NCI-H526 (cell line): ENCODE data around the gene MSH2.

Experiments
- DNase-seq, 2 experiments: peaks; one replicate each; lab custom pipeline; 2025; lab: John Stamatoyannopoulos, UW

The MSH2 gene

DNA sequence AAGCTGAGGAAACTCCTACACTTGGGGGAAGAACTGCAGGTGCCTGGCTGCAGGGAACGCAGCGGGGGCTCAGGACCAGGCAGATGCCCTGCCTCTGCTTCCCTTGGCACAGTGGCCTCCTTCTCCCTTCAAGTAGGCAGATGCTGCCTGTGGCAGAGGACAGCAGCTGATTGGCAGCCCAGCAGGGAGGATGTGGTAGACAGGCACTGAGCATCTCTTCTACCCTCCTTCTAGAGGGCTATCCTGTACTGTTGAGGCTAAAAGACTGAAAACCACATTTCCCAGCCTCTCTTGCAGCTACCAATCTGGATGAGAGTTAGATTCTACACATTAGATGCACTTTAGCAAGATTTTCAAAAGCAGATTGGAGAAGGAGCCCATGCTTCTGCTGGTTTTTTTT, 105.7 kb downstream of the MSH2 start:
- no peak for DNase-seq

DNA sequence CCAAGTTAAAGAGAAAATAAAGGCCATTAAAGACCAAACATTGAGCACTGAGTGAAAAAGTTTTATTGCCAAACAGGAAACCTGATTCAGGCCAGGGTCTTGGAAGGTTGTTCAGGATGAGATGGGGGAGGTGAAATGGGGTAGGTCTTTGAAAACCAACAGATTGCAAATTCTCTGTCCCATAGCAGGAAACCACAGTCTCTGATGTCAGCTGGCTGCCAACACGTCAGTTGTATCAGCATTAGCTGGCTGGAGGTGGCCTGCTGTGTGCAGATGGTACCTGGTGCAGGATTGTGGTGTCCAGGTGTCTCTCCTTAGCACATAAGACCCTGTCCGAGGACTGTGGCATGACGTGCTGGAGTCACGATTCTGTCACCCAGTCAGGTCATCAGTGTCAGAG, 106.3 kb downstream of the MSH2 start:
- no peak for DNase-seq

DNA sequence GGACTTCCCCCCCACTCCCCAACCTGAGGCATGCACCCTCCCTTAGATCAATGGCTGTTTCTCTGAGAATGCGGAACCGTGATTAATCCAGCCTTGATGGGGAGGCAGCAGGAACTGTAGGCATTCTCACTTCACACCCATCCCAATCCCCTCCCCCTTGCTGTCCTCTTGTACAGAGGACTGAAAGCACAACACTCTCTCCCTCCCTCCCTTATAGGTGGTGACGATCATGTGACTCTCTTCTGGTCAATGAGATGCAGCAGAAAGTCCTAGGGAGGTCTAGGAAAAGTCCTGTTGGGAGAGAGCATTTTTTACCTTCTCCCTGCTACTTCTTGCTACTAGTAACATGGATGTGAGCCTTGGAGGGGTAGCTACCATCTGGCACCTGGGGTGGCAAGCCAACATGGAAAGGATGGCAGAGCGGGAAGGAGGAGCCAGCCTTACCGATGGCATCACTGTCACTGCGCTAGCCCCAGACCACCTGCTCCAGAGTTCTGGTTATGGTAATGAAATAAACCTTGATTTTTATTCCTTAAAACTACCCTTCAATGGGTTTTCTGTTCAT, 106.9 kb downstream of the MSH2 start:
- no peak for DNase-seq

DNA sequence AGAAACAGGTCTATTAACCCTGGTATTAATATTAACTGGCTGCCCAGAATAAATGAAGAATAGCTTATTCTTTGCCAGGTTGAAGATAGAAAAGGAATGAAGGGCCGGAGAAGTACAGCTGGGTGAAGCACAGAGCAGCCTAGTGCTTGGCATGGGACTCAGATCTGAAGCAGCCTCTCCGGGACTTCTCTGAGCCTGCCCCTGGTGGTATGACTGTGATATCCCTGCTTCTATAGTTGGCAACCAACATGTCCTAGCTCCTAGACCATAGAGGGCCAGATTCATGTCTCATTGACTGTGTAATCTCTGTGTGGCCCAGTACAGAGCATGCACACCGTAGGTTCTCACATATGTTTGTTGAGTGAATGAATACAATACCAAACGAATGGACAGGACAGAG, 107.8 kb downstream of the MSH2 start:
- peak in 1 of 2 experiments; percentile 12 for DNase-seq

DNA sequence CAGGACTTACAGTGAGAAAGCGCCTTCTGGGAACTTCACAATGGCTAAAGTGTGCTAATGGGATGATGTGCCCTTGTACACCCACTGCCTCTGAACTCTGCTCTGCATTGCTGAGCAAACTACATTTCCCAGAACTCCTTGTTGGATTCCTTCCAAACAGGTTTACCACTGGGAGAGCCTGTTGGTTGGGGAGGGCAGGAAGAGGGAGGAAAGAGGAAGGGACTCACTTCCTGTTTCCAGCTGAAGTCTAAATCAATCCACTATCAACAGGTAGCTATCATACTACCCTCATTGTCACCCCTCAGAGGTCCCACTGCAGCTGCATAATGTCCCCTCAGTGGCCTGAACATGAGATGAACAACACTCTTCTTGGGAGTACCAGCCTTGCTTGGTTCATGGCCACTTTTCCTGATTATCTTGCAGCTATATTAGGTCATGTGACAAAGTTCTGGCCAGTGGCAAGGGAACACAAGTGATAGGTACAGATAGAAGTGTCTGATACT, 109.7 kb downstream of the MSH2 start:
- peak in 1 of 2 experiments; percentile 49 for DNase-seq

DNA sequence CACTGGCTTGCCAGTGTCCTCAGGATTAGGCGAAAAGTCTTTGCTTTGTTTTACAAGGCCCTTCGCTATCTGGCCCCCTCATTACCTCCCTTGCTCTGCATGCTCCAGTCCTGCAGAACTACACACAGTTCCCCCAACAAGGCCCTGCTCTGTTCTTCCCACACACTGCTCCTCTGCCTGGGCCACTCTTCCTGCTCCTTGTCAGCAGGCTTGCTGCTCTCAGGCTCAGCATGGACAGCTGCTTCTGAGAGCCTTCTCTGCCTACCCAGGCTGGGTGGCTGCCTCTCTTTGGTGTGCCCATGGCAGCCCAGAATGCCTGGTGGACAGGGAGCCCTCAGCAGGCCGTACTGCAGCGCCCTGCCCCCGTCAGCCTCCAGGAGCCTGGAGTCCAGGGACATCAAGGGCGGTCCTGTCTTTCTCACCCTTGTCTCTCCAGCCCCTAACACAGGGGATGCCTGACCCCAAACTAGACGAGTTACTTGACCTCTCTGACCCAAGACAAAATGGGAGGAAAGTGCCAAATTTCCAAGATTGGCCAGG, 111.1 kb downstream of the MSH2 start:
- no peak for DNase-seq

DNA sequence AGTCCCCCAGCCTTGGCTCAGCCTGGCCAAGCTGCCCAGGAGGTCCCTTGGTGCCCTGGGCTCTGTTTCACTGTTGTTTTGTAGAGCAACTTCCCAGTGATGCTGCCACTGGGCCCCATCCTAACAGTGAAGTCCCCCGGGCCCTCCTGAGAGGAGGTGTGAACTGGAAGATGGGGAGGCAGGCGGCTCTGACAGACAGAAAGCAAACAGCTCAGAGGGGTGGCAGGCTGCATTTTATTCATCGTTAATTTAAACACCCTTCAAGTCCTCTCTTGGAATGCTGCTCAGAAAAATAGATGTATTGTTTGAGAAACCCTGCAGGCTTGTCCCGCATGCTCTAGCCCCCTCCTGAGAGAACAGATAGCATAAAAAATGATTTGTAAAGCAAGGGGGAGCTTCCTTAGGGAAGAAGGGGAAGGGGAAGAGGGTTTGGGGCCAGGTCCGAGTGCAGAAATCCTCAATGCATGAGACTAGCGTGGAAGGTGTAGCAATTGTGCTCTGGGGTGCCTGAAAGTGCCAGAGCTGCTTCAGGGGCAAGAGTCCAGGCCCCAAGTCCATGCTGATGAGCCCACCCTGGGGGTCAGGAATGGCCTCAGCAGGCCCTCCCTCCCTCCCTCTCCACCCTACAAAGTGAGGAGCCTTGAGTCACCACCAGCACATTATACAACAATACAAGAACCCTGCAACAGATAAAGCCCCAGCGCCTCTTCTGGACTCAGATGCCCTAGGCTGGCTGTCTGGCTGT, 113.6 kb downstream of the MSH2 start:
- no peak for DNase-seq

DNA sequence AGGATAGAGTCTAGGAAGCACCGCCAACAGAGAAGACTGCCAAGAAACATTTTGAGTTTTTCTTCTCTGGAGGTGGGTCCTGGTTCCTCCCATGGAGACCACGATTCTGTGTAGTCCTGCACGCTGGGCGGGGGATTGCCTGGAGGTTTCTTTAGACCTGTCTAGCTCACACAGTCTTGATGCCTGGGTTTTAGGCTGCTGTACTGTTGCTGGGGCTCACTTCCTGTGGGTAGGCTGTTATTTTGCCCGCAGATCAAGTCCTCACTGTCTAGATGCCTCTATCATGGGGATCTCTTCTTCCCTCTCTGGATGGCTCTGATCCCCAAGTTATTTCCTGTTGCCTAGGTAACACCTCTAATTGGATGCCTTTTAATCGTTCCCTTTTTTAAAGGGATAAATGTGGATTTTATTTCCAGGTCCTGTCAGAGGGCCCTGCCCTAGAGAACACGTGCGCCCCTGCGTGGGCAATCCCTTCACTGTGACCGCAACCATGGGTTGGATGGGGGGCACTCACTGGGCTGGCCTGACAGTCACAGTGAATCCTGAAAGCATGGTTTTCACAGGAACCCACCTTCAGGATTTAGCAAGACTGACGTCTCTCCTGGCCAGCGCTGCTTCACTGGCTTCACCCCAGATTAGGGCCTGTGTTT, 115.7 kb downstream of the MSH2 start:
- no peak for DNase-seq

DNA sequence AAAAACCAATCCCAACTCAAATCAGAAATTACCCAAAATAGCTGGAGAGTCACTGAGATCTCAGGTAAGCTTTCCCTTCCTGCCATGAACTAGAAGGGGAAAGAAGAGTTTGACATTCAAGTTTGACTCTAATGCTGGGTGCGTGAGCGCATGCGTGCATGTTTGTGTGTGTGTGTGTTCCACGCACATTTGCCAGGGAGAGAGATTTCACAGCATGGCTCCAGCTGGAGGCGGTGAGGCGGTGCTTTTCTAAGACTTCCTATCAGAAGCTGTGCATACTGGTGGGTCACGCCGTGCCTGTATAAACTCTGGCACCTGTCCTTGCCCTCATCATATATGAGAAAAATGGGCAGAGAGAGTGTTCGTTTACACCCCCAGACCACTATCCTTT, 116.2 kb downstream of the MSH2 start:
- no peak for DNase-seq

DNA sequence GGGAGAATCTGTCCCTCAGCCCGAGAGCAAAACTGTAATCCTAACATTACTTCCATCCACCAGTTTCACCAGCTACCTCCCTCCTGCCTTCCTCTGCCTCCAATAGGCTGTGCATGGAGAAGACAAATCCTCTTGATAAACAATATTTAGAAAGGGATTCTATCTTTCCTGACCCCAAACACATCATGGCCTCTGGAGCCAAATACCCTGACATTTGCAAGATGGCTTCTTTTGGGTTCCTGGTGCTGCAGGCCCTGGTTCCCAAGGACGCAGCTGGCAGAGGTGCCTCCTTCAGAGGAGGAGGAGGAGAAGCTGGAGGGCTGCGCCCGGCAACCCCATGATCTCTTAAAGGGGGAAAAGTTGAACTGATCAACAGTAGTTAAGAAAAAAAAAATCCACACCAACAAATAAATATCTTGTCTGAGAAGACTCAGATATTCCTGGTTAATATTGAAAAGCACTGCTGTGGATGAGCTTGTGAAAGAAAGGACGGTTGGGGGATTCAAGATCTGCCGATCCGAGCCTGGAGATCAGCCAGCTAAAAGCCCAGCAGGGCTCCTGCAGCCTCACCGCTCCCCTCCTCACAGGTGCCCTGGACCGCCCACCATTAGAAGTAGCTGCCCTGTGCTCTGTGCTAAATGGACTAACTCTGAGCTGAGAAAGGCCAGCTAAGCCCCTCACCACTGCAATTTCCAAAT, 116.8 kb downstream of the MSH2 start:
- DNase-seq, result no peak

DNA sequence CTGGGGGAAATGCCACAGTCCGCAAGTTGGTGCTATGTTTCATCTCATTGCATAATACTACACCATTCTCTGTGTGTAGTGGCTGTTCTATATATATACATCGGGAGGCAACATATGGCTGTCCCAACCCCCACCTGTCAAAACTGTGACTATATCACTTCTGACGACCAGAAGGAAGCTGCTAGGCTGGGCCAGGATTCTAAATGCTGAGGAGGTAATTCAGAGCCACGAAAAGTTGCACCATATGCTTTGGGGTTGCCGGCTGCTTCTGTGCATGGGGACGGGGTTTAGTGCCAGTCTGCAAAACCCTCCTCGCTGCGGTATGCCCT, 117.3 kb downstream of the MSH2 start:
- peak in 1 of 2 experiments; percentile 31 for DNase-seq

DNA sequence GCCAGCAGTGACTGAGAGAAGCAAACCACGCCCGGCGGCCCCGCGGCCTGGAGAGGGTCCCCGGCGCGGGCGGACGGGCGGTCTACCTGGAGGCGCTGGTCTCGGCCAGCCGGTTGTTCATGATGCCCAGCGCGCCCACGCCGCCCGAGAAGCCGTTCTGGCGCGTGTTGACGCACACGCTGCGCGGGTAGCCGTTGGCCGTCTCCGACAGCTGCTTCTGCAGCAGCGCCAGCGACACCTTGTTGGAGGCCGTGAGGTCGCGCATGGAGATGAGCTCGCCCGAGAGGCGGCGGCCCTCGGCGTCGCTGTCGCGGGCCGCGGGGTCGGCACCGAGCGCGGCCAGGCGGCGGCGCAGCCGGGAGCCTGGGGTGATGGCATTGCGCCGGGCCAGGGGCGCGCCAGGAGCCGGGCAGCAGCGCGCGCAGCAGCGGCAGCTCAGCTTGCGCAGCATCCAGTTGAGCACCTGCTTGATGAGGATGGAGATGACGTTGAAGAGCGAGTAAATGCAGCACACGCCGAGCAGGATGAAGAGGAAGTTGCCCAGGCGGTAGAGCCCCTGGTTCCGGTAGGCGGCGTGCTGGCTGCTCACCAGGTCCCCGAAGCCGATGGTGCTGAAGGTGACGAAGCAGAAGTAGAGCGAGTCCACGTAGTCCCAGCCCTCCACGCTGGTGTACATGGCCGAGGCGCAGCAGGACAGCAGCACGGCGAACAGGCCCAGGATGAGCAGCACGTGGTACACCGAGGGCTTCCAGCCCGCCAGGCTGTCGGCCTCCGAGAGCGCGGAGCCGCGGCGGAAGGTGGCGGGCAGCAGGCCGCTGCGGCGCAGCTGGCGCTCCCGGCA, 118.1 kb downstream of the MSH2 start:
- peak; percentile 67 to 91 for DNase-seq

DNA sequence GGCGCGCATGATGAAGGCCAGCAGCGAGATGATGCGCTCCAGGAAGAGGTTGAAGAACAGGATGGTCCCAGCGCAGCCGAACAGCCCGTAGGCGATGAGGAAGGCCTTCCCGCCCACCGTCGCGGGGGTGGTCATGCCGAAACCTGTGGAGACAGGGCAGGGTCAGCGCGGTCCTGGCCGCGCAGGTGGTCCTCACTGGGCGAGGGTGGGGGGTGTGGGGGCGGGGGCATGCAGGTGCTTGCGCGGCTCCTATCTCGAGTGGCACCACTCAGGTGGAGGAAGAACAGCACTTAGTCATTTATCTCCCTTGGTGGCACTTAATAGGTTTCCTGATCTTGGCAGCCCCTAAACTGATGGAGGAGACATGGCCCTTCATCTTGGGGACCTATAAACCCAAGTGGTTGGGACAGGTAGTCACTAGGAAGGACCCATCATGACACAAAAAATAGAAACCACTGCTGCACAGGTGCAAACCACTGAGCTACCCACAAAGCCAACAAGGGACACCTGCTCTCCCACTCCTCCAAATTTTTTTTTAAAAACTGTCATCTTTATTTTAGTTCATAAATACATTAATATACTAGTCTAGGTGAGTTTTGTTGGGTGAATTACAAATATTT, 118.8 kb downstream of the MSH2 start:
- no peak for DNase-seq

DNA sequence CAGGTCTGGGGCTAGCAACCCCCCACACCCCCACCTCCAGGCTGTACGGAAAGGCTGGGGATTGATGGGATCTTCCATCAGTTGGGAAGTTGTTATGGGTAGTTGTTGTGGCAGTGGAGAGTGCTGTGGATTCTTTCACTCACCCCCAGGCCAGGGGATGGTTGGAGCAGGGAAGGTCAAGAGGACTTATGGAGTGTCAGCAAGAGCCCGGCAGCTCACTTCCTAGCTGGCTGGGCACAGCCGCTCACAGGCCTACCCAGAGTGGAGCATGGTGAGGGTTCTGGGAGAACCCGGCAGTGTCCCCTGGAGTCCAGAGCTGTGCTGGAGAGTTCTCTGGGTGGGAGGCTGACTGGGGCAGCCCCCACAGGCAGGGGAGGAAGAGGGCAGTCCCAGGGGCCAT, 122.2 kb downstream of the MSH2 start:
- no peak for DNase-seq

DNA sequence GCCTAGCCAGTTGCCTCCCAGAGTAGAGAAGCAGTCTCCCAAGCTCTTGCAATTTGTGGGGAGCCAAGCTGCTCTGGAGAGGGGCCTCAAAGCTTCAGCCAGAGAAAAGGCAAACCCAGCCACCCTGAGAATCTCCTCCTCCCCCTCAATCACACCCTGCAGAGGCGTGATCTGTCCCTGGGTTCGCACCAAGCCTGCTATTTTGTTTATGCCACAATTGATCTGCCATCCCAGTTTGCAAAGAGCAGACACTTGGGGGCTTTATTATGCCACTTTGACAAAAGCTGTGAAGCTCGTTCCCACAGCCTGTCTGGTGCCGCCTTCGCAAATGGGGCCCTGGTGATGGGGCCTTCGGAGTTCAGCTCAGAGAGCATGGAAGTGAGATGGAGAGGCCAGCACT, 125.5 kb downstream of the MSH2 start:
- no peak for DNase-seq

DNA sequence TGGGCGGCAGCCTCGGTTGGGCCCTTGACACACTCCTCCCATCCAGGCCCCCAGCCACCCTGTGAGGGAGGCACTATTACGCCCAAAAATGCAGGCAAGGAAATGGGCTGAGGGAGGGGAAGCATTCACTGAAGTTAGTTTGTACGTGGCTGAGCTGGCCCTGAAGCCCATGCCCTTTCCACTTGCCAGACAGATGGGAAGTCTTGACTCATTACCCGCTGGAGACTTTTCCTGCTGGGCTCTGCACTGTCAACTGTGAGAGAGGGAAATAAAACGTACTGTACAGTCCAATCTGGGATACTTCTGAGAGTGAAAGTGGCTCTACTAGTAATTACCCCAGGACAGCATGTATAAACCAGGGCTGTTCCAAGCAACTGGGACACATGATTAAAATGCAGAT, 125.9 kb downstream of the MSH2 start:
- DNase-seq, result no peak

DNA sequence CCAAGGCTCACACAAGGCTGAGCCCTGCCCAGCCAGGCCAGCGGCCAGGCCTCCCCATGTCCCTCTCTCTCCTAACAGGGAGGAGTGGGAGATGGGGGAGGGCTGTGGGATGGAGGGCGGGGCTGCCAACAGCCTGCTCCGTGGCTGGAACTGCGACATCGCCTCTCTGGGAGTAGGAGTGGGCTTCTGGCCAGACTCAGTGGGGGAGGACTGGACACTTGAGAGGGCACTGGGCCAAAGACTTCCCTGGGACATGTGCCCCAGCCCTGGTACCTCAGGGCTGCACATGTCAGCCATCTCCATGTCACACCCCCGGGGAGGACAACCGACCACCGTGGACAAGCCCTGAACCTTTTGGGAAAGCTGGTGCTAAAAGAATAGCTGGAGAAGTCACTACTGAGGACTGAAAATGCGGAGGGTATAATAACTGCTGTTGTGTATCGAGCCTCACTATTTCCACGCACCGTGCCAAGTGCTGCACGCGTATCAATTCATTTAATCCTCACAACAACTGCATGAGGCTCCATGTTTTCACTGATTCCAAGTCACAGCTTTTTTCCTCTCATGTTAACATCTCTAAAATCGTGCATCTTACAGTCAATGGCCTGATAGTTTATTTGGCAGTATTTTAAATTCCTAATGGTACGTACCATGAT, 127.3 kb downstream of the MSH2 start:
- DNase-seq, result no peak

DNA sequence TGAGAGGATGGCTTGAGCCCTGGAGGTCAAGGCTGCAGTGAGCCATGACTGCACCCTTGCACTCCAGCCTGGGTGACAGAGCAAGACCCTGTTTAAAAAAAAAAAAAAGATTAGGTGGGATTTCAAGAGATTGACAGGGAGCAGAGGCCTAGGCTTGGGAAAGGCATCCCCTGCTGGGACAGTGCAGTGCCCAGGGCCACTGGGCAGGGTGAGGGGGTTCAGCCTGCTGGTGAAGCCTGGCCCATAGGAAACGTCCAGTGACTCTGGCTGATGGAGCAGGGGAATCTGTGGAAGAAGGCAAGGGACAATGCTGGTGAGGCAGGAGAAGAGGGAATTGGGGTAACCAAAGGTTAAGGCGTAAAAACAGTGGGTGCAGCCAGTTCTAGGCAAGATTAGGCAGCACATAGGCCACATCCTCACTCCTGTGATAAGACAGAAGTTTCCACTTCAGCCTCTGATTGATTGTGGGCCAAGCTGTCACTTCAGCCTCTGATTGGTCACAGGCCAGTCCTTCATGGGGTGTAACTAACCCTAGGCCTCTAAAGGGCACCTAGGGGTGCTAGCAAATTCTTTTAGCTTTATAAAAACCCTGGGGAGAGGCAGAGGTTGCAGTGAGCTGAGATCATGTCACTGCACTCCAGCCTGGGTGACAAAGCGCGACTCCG, 128.6 kb downstream of the MSH2 start:
- no peak for DNase-seq
